Stimulated activated CD8-positive, alpha-beta memory T cell treated with anti-CD3 and anti-CD28 coated beads, Interleukin-12 subunit alpha, Interleukin-12 subunit beta, amount 100 ng/mL, for 4 hours (primary cell): ENCODE measurements around the gene PCARE.

Source experiments
- DNase-seq: peaks from one replicate; pipeline ENCODE4 v3.0.0-alpha.2; 2020; ENCODE audit warnings: low read depth

The PCARE gene

GRCh38 chr2:29035016-29035745, 39.1 kb downstream of the PCARE start:
- DNase-seq, result no peak

- DNase-seq, result no peak
Observed at GRCh38 chr2:29033656-29034055, 40.7 kb downstream of the PCARE start.

DNA sequence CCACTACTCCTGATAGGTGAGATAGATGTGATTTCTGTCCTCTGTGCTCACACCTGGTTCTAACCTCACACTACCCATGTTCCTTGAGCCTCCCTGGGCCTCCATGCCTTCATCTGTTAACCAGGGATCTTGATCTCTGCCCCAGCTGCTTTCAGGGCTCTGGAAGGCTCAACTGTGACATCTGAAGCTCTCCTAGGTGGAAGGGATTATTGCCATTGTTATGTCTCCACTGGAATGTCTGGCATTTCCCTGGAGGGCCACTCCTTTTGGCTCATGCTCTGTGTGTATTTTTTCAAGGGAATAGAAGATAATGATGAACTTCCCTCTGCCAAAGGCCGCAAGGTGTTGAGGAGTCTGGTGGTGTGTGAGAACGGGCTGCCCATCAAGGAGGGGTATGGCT, 41.2 kb downstream of the PCARE start:
- no peak for DNase-seq

- DNase-seq, result no peak
Observed at GRCh38 chr2:29032189-29032588, 42.1 kb downstream of the PCARE start.

- no peak for DNase-seq
Observed at GRCh38 chr2:29031046-29031445, 43.3 kb downstream of the PCARE start.

- no peak for DNase-seq
Observed at GRCh38 chr2:29025711-29026110, 48.6 kb downstream of the PCARE start.

DNA sequence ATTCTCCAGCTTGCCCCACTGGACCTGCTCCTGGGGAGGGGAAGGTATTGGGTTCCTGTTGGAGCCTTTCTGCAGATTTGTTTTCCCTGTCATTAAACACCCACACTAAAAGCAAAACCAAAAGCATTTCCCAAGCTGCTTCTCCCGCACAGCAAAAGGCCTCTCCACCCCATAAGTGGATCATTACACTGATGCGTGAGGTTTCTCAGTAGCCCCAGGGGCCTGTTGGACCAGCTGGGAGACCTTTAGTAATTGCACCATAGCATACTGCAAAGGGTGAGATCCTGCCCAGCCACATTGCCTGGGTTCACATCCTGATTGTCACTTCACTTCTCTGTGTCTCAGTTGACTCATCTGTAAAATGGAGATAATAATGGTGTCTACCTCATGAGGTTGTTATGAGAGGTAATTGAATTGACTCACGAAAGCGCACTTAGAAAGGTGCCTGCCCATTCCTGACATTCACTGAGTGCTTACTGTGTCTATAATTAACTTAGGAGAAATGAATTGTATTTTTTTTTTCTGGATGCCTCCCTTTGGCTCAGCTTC, 49.4 kb downstream of the PCARE start:
- DNase-seq, result no peak

DNA sequence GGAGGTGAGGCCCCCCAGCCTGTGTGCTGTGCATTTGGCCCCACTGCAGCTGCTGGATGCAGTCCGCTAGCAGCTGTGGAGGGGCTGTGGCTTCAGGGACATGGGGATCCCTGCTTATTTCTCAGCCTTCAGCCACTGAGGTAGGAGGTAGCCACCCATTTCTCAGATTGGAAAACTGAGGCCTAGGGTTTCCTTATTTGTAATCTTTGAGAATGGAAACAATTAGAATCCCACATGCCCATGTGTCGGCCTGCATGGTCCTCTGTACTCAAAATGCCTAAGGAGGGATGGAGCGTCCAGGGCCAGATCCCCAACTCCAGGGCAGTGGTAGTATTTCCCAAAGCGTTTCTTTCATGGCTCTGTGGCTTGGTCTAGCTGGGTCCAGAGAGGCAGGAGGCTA, 51.1 kb downstream of the PCARE start:
- DNase-seq, result no peak

GRCh38 chr2:29022679-29023078, 51.6 kb downstream of the PCARE start:
- DNase-seq, result no peak

GRCh38 chr2:29021886-29022285, 52.4 kb downstream of the PCARE start:
- no peak for DNase-seq

DNA sequence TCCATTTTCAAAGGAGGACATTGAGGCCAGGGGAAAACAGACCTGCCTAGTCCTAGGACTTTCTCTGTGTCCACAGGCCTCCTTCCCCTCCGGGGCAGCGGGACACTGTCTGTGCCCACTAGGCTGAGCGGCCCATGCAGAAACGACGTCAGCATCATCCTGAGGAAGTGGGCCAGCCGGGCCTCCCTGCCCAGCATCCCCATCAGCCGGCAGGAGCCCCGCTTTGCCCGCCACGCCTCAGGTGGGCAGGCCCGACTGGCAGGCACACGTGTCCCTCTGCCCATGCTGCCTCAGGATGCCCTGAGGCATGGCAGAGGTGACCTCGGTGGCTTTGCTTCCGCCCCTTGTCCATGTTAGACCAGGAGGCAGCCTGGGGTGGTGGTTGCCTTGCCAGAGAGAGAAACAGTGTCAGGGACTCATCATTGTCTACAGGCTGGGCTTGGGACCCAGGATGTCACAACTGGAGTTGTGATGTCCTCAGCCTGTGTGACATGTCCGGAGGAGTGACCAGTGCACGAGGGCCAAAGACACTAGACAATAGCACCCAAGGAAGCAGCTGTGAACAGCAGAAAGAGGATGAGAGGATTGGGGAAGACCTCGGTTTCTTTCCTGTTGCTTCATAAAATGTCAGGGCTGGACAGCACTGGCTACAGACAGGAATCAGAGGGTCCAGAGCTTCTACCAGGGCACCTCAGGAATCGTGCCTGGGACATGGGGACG, 56.4 kb downstream of the PCARE start:
- no peak for DNase-seq

DNA sequence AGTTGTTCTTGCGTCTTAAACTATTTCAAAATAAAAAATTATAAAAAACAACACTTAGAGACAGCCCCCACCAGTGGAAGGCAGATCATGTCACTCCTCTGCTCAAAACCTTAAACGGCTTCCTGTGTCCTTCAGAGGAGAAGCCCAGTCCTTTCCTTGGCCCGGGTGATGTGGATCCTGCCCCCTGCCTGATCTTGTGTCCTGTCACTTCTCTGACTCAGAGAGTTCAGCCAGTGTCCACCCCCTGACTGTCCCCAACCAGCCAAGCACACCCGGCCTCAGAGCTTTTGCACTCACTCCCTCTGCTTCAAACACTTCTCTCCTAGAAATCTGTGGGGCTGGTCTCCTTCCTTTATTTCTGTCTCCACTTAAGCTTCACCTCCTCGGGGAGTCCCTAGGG, 57.8 kb downstream of the PCARE start:
- DNase-seq, result no peak

- no peak for DNase-seq
Observed at GRCh38 chr2:29015701-29016470, 58.4 kb downstream of the PCARE start.

DNA sequence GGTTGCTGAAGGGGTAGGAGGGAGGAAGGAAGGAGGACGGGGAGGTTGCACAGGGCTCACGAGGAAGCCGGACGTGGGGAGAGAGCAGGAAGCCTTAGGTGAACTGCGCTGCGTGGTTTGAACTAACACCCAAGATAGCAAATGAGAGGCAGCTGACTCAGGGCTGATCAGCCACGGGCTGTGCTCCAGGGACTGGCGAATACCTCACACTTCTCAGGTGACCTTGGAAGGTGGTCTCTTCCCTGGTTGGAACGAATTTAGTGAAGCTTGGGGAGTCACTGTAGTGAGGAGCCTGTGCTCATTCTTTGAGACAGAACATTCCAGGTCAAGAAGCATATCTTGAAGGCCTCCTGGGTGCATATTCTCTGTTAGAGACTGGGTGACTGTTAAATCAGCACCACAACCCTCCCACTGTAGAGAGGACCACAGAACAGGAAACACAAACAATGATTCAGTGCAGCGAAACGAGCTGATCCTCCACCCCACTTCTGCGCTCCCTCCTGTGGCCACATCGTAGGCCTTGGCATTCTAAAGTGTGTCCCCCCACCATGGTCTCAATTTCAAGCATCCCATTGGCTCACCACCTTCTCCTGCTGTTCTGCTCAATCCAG, 59.4 kb downstream of the PCARE start:
- DNase-seq, result peak; percentile 57

GRCh38 chr2:29014331-29014730, 60.0 kb downstream of the PCARE start:
- no peak for DNase-seq

- DNase-seq, result no peak
Observed at GRCh38 chr2:29013057-29013780, 61.1 kb downstream of the PCARE start.

GRCh38 chr2:29012211-29012681, 62.1 kb downstream of the PCARE start:
- peak; percentile 13 for DNase-seq
